Lung (tissue), 12 donors: ENCODE measurements around the gene BLOC1S4. TPM values are rescaled to one million over a fixed set of nuclear protein-coding genes. Genes with fewer than 3 reads are reported as not detected.

Experiments used
- ATAC-seq: fragments of 200-7000 bp; cut with Tn5 transposase; one replicate; pipeline ENCODE4 v1.9.1; 2020; ENCODE audit warnings: moderate number of reproducible peaks; ENCODE audit not compliant: insufficient read depth, low FRiP score
- DNase-seq, 3 donors: peaks; one replicate each; pipeline ENCODE4 v3.0.0-alpha.2; 2013 to 2017
- H3K27ac ChIP-seq, 2 donors: one replicate each; pipeline ENCODE4 v1.5.1; 2013; ENCODE audit warnings: mild to moderate bottlenecking in 2 of 2, moderate library complexity in 2 of 2, control low read depth in 1 of 2, inconsistent platforms in 1 of 2, low read depth in 1 of 2, low read length in 1 of 2
- H3K27me3 ChIP-seq, 3 donors: one replicate each; pipeline ENCODE4 v1.5.1; 2013; ENCODE audit warnings: low read length in 2 of 3; ENCODE audit not compliant: control insufficient read depth in 3 of 3, insufficient read depth in 3 of 3
- H3K36me3 ChIP-seq, 4 donors: one replicate each; pipeline ENCODE4 v1.5.1; 2013; ENCODE audit warnings: low read length in 4 of 4, mild to moderate bottlenecking in 1 of 4, moderate library complexity in 1 of 4; ENCODE audit not compliant: control insufficient read depth in 4 of 4, insufficient read depth in 4 of 4
- H3K4me1 ChIP-seq, 5 donors: one replicate each; pipeline ENCODE4 v1.5.1; 2013; ENCODE audit warnings: low read length in 5 of 5, mild to moderate bottlenecking in 2 of 5, moderate library complexity in 1 of 5; ENCODE audit not compliant: control insufficient read depth in 5 of 5, insufficient read depth in 5 of 5
- H3K4me3 ChIP-seq: one replicate; pipeline ENCODE4 v1.5.1; 2013; ENCODE audit warnings: mild to moderate bottlenecking, control low read depth, moderate library complexity
- H3K9ac ChIP-seq, 2 donors: one replicate each; pipeline ENCODE4 v1.5.1; 2013; ENCODE audit warnings: low read length in 2 of 2, control low read depth in 1 of 2; ENCODE audit not compliant: insufficient read depth in 1 of 2
- H3K9me3 ChIP-seq, 4 donors: one replicate each; pipeline ENCODE4 v1.5.1; 2013; ENCODE audit warnings: low read length in 3 of 4, mild to moderate bottlenecking in 1 of 4, moderate library complexity in 1 of 4; ENCODE audit not compliant: control insufficient read depth in 4 of 4, insufficient read depth in 3 of 4
- WGBS, 2 donors: extraction: QIAGEN DNeasy Blood & Tissue Kit; methylation state at CpG; one replicate each; pipeline ENCODE4 v1.1.7; 2013; 5-methylcytosine and 5-hydroxymethylcytosine counted together
- polyA plus RNA-seq, 2 donors: library from polyadenylated mRNA; stranded (reverse); fragments of 200-250 nt; gene quantifications; one replicate each; pipeline ENCODE4 v1.2.1, GENCODE V29; 2013
- total RNA-seq, 2 donors: library from RNA; depleted of rRNA in 1 of 2; stranded (reverse); fragments of >200 nt in 1 of 2; gene quantifications; one replicate each; pipeline ENCODE4 v1.2.1, GENCODE V29; 2014 to 2021
- TF ChIP-seq, protein P1 (sequence below): IDR thresholded peaks from 2 replicates; pipeline ENCODE4 v1.5.1; 2012; ENCODE audit warnings: mild to moderate bottlenecking; ENCODE audit errors: control extremely low read depth, extremely low read depth
- donor health status: control.
- donor health status: control.
- donor health status: Bipolar disorder and iron deficiency.
- donor health status: healthy.
- donor health status: DM: yes; HTN: yes; CAD: no.

The BLOC1S4 gene
- total and polyA plus RNA-seq, 4 donors = 8.0 to 15.2 (median 11.6) TPM

DNA sequence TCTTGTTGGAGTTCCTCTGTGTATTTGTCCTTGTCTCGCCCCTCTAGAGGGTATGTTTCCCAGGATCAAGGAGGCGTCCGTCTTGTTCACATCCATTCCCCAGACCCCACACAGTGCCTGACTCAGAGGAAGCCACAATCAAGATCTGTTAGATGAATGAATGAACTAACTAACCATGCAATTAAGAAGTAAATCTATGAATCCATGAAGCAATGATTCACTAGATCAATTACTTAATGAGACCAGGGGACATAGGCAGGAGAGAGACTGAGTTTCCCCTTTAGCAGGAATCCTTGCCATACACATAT lies 11.9 kb downstream of the BLOC1S4 start:
- H3K4me1 ChIP-seq = peaks cover 0 to 17% (median 4%) of the 10 kb centered on the region in 5 donors
- no peak for ATAC-seq
- DNase-seq = no peak
- no peak overlapping the region for H3K9ac ChIP-seq
- H3K36me3 ChIP-seq = no peaks in the 10 kb centered on the region
- H3K27me3 ChIP-seq = no peaks in the 10 kb centered on the region
- WGBS, 2 donors = 65 to 68% methylated on average over 3 of the region's 3 CpGs
- H3K4me3 ChIP-seq = no peak overlapping the region
- TF ChIP-seq, protein P1, sequence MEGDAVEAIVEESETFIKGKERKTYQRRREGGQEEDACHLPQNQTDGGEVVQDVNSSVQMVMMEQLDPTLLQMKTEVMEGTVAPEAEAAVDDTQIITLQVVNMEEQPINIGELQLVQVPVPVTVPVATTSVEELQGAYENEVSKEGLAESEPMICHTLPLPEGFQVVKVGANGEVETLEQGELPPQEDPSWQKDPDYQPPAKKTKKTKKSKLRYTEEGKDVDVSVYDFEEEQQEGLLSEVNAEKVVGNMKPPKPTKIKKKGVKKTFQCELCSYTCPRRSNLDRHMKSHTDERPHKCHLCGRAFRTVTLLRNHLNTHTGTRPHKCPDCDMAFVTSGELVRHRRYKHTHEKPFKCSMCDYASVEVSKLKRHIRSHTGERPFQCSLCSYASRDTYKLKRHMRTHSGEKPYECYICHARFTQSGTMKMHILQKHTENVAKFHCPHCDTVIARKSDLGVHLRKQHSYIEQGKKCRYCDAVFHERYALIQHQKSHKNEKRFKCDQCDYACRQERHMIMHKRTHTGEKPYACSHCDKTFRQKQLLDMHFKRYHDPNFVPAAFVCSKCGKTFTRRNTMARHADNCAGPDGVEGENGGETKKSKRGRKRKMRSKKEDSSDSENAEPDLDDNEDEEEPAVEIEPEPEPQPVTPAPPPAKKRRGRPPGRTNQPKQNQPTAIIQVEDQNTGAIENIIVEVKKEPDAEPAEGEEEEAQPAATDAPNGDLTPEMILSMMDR = no peak
- no peak overlapping the region for H3K27ac ChIP-seq
- peaks cover 0 to 3% (median 0%) of the 10 kb centered on the region in 4 donors for H3K9me3 ChIP-seq

DNA sequence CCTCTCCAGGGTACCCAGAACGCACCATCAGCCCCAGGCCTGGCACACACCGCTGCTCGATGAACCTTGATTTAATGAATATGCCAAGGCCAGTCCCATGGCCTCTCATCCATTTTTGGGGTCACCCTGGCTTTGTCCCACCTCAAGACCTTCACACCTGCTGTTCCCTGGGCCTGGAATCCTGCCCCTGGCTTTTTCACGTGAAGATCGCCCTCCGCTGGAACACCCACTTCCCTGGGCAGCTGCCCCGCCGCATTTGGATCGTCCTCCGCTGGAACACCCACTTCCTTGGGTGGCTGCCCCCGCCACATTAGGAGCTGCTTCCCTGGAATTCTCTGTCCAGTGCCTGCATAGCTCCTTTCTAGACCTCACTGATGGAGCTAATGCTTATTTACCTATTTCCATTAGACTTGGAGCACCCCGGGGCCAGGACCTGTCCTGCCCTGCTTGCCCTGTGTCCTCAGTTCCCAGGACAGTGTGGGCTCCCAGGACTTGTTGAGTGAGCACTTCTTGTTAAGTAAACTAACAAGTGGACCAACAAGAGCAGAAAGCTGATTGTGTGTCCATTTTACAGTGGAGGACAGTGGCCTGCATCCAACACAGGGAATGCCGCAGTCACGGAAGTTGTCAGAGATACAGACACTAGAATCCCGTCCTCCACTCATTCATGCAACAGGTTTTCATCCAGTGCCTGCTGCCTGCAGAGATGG lies 12.5 kb downstream of the BLOC1S4 start:
- ATAC-seq (no peak), DNase-seq (no peak)
- H3K36me3 ChIP-seq = no peaks in the 10 kb centered on the region
- H3K4me1 ChIP-seq = peaks cover 0 to 17% (median 4%) of the 10 kb centered on the region in 5 donors
- WGBS, 2 donors = 80 to 87% methylated on average over 15 of the region's 15 CpGs
- no peak overlapping the region for H3K4me3 ChIP-seq
- no peaks in the 10 kb centered on the region for H3K27me3 ChIP-seq
- TF ChIP-seq, protein P1 = no peak
- peaks cover 0 to 3% (median 0%) of the 10 kb centered on the region in 4 donors for H3K9me3 ChIP-seq
- no peak overlapping the region for H3K9ac ChIP-seq
- H3K27ac ChIP-seq = no peak overlapping the region

DNA sequence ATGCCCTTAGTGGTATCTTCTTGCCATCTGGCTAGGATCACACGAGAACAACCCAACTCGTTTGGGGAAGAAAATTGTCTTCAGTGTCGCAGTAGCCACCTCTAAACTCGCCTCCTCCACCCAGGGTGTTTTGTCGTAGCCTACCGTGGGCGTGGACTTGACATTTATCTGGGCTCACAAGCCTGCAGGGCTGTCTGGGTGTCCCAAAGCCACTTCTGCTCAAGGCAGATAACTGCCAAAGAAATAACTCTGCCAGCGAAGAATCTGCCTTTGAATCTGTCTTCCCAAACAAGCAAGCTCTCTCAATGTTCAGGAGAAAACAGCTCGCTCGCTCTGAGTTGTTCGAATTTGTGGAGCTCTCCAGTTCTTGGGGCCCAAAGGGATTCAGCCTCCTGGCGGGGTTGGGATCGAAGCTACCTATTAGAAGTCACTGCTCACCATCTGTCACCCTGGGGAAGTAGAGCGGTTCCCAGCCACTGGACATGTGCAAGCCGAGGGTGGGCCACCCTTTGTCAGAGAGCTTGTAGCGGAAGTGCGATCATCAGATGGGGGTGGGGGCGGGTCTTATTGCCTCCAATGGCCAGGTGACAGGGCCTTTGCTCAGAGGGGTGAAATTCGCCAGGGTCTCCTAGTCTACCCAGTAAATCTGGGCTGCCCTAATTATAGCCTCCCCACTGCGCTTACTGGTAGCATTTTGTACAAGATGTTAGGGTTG lies 14.8 kb downstream of the BLOC1S4 start:
- H3K4me1 ChIP-seq = peaks cover 0 to 17% (median 4%) of the 10 kb centered on the region in 5 donors
- H3K36me3 ChIP-seq = no peaks in the 10 kb centered on the region
- TF ChIP-seq, protein P1 = no peak
- DNase-seq (no peak), ATAC-seq (no peak)
- H3K27me3 ChIP-seq = peaks cover 0 to 7% (median 0%) of the 10 kb centered on the region in 3 donors
- H3K4me3 ChIP-seq = no peak overlapping the region
- H3K27ac ChIP-seq = no peak overlapping the region
- no peaks in the 10 kb centered on the region for H3K9me3 ChIP-seq
- no peak overlapping the region for H3K9ac ChIP-seq
- WGBS, 2 donors = 74 to 76% methylated on average over 20 of the region's 20 CpGs
